Neural cell (in vitro differentiated cells): ENCODE measurements around the gene CARD14. TPM values are rescaled to one million over a fixed set of nuclear protein-coding genes. Genes with fewer than 3 reads are reported as not detected.

Experiments
- H2AFZ ChIP-seq: fragments of 200-600, 300-800 bp; sonication (generic), shearing (Covaris generic); 2 replicates; pipeline ENCODE4 v1.6.0; 2014; ENCODE audit warnings: low read depth, mild to moderate bottlenecking, antibody characterized with exemption, low read length, moderate library complexity
- H3F3A ChIP-seq: fragments of 200-600 bp; shearing (Covaris generic); 2 replicates; pipeline ENCODE4 v1.6.1; 2016; ENCODE audit warnings: mild to moderate bottlenecking, moderate library complexity, mixed read lengths, antibody characterized with exemption, low read length; ENCODE audit not compliant: insufficient read depth, poor library complexity, severe bottlenecking
- H3K27ac ChIP-seq: fragments of 200-600, 300-800 bp; sonication (generic), shearing (Covaris generic); 2 replicates; pipeline ENCODE4 v1.5.1; 2014; ENCODE audit warnings: mild to moderate bottlenecking, low read length, moderate library complexity
- H3K27me3 ChIP-seq: fragments of 300-800, 200-600 bp; sonication (generic), shearing (Covaris generic); 2 replicates; pipeline ENCODE4 v1.6.0; 2014; ENCODE audit warnings: mild to moderate bottlenecking, low read depth, low read length, moderate library complexity; ENCODE audit not compliant: insufficient read depth
- H3K36me3 ChIP-seq: fragments of 300-800, 200-600 bp; sonication (generic), shearing (Covaris generic); 2 replicates; pipeline ENCODE4 v1.5.1; 2014; ENCODE audit warnings: mild to moderate bottlenecking, antibody characterized with exemption, low read length, moderate library complexity; ENCODE audit not compliant: insufficient read depth
- H3K4me2 ChIP-seq: fragments of 300-800, 200-600 bp; sonication (generic), shearing (Covaris generic); 2 replicates; pipeline ENCODE4 v1.6.0; 2014; ENCODE audit warnings: mild to moderate bottlenecking, low read length
- H3K4me3 ChIP-seq: fragments of 300-800, 200-600 bp; sonication (generic), shearing (Covaris generic); 2 replicates; pipeline ENCODE4 v1.5.1; 2014; ENCODE audit warnings: mild to moderate bottlenecking, low read length, moderate library complexity
- H3K79me2 ChIP-seq: fragments of 200-600 bp; shearing (Covaris generic); replicated peaks from 2 replicates; pipeline ENCODE4 v1.6.0; 2014; ENCODE audit warnings: mild to moderate bottlenecking, low read length, moderate library complexity; ENCODE audit not compliant: insufficient read depth
- H3K9ac ChIP-seq: fragments of 300-800, 200-600 bp; sonication (generic), shearing (Covaris generic); 2 replicates; pipeline ENCODE4 v1.6.1; 2016; ENCODE audit warnings: mild to moderate bottlenecking, low read length, mixed read lengths
- H3K9me2 ChIP-seq: fragments of 200-600 bp; shearing (Covaris generic); 2 replicates; pipeline ENCODE4 v1.6.1; 2016; ENCODE audit warnings: mild to moderate bottlenecking, low read length, mixed read lengths; ENCODE audit not compliant: insufficient read depth
- H3K9me3 ChIP-seq: fragments of 200-600, 300-800 bp; sonication (generic), shearing (Covaris generic); 2 replicates; pipeline ENCODE4 v1.6.1; 2016; ENCODE audit warnings: mild to moderate bottlenecking, mixed run types, low read length, moderate library complexity, mixed read lengths
- H4K20me1 ChIP-seq: fragments of 200-600 bp; shearing (Covaris generic); 2 replicates; pipeline ENCODE4 v1.6.1; 2016; ENCODE audit warnings: mild to moderate bottlenecking, mixed run types; ENCODE audit not compliant: insufficient read depth
- EP300 ChIP-seq: fragments of 450-650 bp; conservative IDR thresholded peaks from 2 replicates; pipeline ENCODE4 v1.6.1; 2014; ENCODE audit warnings: antibody characterized with exemption, mild to moderate bottlenecking, moderate library complexity; ENCODE audit not compliant: poor library complexity, severe bottlenecking
- EZH2 ChIP-seq: fragments of 200-600, 300-800 bp; shearing (Covaris generic), sonication (generic); IDR thresholded peaks from 2 replicates; pipeline ENCODE4 v1.6.1; 2014; ENCODE audit warnings: antibody characterized with exemption, low read length, borderline replicate concordance, mild to moderate bottlenecking; ENCODE audit not compliant: insufficient read depth, poor library complexity, severe bottlenecking
- MXI1 ChIP-seq: fragments of 450-650 bp; conservative IDR thresholded peaks from 2 replicates; pipeline ENCODE4 v1.6.1; 2014; ENCODE audit warnings: antibody characterized with exemption, mild to moderate bottlenecking; ENCODE audit not compliant: poor library complexity, severe bottlenecking
- POLR2AphosphoS5 ChIP-seq: IDR thresholded peaks from 2 replicates; pipeline ENCODE4 v1.6.1; 2012
- RAD21 ChIP-seq: fragments of 450-650 bp; conservative IDR thresholded peaks from 2 replicates; pipeline ENCODE4 v1.6.1; 2014; ENCODE audit warnings: antibody characterized with exemption, mild to moderate bottlenecking, moderate library complexity
- SMC3 ChIP-seq: fragments of 450-650 bp; conservative IDR thresholded peaks from 2 replicates; pipeline ENCODE4 v1.6.1; 2014; ENCODE audit warnings: antibody characterized with exemption, mild to moderate bottlenecking, moderate library complexity; ENCODE audit not compliant: poor library complexity
- TAF1 ChIP-seq: IDR thresholded peaks from 2 replicates; pipeline ENCODE4 v1.6.1; 2012; ENCODE audit warnings: low read depth
- polyA minus RNA-seq: library from RNA; depleted of rRNA, polyadenylated mRNA; stranded (reverse); fragments of >200 nt; gene quantifications from 2 replicates; pipeline ENCODE4 v1.2.3, GENCODE V29; 2014
- polyA plus RNA-seq: library from polyadenylated mRNA; depleted of rRNA; stranded (reverse); fragments of >200 nt; gene quantifications from 2 replicates; pipeline ENCODE4 v1.2.3, GENCODE V29; 2014
- TF ChIP-seq, protein P1 (sequence below): IDR thresholded peaks from 2 replicates; pipeline ENCODE4 v1.6.1; 2012; ENCODE audit warnings: borderline replicate concordance
- TF ChIP-seq, protein P2 (sequence below): fragments of 450-650 bp; IDR thresholded peaks from 2 replicates; pipeline ENCODE4 v1.5.1; 2014; ENCODE audit warnings: antibody characterized with exemption, mild to moderate bottlenecking, moderate library complexity; ENCODE audit not compliant: poor library complexity, severe bottlenecking

The CARD14 gene
- polyA plus RNA-seq: 0.12 TPM in 1 of 2 replicates, not detected in the other
- polyA minus RNA-seq: not detected in 2 replicates

DNA sequence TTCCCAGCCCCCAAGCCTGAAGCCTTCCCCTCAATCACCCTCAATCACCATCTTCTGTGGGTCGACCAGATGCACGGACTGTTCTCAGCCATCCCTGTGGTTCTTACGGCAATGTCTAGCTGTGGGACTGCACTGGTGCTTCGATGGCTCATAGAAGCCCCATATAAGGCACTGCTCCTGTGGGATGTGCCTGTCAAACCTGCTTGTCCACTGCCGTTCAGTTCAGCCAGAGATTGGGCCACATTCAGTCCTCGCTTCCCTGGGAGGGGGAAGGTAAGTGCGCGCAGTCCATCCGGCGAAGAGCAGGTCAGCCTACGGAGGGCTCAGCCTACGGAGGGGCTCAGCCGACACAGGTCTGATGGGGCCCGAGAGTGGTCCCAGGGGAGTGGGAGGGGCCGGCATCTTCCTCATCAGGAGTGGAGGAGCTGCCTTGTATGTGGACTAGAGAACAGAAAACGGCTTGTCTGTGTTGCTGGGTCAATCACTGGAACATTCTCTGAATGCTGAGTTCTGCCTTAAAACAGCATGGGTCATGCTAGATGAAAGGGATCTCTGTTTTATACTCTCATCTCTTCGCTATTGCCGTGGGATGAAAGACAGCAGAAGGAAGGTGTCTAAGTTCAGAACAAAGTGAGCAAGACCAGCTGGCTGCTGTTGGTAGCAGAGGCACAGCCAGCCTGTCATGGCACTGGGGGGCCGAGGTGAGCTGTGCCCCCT is at the start of gene CARD14:
TSS of gene CARD14 (plus strand) at position 247 of the 717 bp plus-strand sequence. CDS start 11,409 bp downstream, outside the sequence.
- Histone ChIP-seq H4K20me1 (no peaks in the 10 kb centered on the region), H3K4me3 (no peak within 1 kb of the TSS), H3K9ac (no peak within 1 kb of the TSS), H3K9me2 (no peaks in the 10 kb centered on the region), H3K79me2 (no peaks in the 10 kb centered on the region), H3F3A (no peaks in the 10 kb centered on the region), H3K27me3 (no peaks in the 10 kb centered on the region), H3K4me2 (no peak within 1 kb of the TSS), H3K36me3 (no peaks in the 10 kb centered on the region), H3K9me3 (no peaks in the 10 kb centered on the region), H2AFZ (no peak within 1 kb of the TSS), H3K27ac (no peak within 1 kb of the TSS)
- TF ChIP-seq MXI1 (no peak), TAF1 (no peak)

DNA sequence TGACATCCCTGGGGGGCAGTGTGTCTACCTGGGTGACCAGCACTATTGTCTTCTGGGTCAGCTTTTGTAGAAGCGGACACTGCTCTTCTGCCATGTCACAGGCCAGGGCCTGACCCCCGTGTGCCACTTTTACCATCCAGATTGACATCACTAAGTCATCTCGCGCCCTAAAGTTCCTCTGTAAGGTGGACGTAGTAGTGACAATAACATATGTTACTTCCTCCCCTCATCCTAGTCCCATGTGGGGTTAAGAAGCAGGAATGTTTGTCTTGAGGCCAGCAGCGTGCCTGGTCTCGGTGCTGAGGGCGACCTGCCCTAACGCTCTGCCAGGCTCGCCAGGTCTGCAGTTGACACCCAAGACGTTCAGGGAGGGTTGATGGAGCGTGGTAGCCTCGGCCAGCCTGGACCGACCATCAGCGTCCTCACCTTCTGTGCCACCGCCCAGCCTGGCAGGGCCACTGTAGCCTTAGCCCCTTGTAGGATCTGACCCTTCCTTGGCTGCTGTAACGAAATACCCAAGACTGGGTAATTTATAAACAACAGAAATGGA is 47.7 kb upstream of the CARD14 start:
- Histone ChIP-seq H3K79me2 (no peaks in the 10 kb centered on the region), H3F3A (no peaks in the 10 kb centered on the region), H3K27me3 (no peaks in the 10 kb centered on the region), H3K4me2 (no peak overlapping the region), H3K9me2 (no peaks in the 10 kb centered on the region), H3K27ac (no peak overlapping the region), H3K9me3 (no peaks in the 10 kb centered on the region), H3K9ac (no peak overlapping the region), H3K36me3 (no peaks in the 10 kb centered on the region), H3K4me3 (no peak overlapping the region), H4K20me1 (no peaks in the 10 kb centered on the region), H2AFZ (no peak overlapping the region)
- TF ChIP-seq, protein P1, sequence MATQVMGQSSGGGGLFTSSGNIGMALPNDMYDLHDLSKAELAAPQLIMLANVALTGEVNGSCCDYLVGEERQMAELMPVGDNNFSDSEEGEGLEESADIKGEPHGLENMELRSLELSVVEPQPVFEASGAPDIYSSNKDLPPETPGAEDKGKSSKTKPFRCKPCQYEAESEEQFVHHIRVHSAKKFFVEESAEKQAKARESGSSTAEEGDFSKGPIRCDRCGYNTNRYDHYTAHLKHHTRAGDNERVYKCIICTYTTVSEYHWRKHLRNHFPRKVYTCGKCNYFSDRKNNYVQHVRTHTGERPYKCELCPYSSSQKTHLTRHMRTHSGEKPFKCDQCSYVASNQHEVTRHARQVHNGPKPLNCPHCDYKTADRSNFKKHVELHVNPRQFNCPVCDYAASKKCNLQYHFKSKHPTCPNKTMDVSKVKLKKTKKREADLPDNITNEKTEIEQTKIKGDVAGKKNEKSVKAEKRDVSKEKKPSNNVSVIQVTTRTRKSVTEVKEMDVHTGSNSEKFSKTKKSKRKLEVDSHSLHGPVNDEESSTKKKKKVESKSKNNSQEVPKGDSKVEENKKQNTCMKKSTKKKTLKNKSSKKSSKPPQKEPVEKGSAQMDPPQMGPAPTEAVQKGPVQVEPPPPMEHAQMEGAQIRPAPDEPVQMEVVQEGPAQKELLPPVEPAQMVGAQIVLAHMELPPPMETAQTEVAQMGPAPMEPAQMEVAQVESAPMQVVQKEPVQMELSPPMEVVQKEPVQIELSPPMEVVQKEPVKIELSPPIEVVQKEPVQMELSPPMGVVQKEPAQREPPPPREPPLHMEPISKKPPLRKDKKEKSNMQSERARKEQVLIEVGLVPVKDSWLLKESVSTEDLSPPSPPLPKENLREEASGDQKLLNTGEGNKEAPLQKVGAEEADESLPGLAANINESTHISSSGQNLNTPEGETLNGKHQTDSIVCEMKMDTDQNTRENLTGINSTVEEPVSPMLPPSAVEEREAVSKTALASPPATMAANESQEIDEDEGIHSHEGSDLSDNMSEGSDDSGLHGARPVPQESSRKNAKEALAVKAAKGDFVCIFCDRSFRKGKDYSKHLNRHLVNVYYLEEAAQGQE: no peak
- no peak for TF ChIP-seq EP300
- no peak for TF ChIP-seq EZH2
- TF ChIP-seq SMC3: no peak
- TF ChIP-seq RAD21: no peak
- TF ChIP-seq MXI1: no peak
- TF ChIP-seq, protein P2, sequence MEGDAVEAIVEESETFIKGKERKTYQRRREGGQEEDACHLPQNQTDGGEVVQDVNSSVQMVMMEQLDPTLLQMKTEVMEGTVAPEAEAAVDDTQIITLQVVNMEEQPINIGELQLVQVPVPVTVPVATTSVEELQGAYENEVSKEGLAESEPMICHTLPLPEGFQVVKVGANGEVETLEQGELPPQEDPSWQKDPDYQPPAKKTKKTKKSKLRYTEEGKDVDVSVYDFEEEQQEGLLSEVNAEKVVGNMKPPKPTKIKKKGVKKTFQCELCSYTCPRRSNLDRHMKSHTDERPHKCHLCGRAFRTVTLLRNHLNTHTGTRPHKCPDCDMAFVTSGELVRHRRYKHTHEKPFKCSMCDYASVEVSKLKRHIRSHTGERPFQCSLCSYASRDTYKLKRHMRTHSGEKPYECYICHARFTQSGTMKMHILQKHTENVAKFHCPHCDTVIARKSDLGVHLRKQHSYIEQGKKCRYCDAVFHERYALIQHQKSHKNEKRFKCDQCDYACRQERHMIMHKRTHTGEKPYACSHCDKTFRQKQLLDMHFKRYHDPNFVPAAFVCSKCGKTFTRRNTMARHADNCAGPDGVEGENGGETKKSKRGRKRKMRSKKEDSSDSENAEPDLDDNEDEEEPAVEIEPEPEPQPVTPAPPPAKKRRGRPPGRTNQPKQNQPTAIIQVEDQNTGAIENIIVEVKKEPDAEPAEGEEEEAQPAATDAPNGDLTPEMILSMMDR: no peak
- no peak for TF ChIP-seq POLR2AphosphoS5
- TF ChIP-seq TAF1: no peak
